Measurements from ENCODE around the gene MGST1. TPM values are rescaled to one million over a fixed set of nuclear protein-coding genes. Genes with fewer than 3 reads are reported as not detected.
"Not testable (repeated sequence)": the region's sequence is repeated elsewhere in the genome, so short reads cannot be mapped to it uniquely, and the experiment has no call there.

MGST1 gene
- total RNA-seq, 1 experiment from 2014 or later, result 5.3 TPM

- DNase-seq (ENCODE audit: low read depth, low spot score), result no peak
- in situ Hi-C loops (cut with HindIII; ENCODE audit: low pct_unique_long_range_greater_than_20kb, low sequenced_read_pairs), result no loop called here
Measured at GRCh38 chr12:16392846-16393535, 45.5 kb downstream of the MGST1 start.

GRCh38 chr12:16399101-16399500 is 51.7 kb downstream of the MGST1 start:
- no peak for DNase-seq (ENCODE audit: low read depth, low spot score)
- in situ Hi-C loops (cut with HindIII; ENCODE audit: low pct_unique_long_range_greater_than_20kb, low sequenced_read_pairs), result no loop called here

- DNase-seq (ENCODE audit: low read depth, low spot score); in situ Hi-C loops (cut with HindIII; ENCODE audit: low pct_unique_long_range_greater_than_20kb, low sequenced_read_pairs): not testable (repeated sequence)
Measured at GRCh38 chr12:16401835-16402234, 54.4 kb downstream of the MGST1 start.

- in situ Hi-C loops (cut with HindIII; ENCODE audit: low pct_unique_long_range_greater_than_20kb, low sequenced_read_pairs), result no loop called here
- DNase-seq (ENCODE audit: low read depth, low spot score), result no peak
Measured at GRCh38 chr12:16407346-16407745, 59.9 kb downstream of the MGST1 start.

Other genes starting within 250 kb of the MGST1 start
- not detected in 2 replicates for gene SLC15A5, start 70.0 kb upstream of the MGST1 start, total RNA-seq (2014; rRNA removed; shearing (Covaris generic))